Urothelium cell line (cell line): Measurements from ENCODE around the gene MYCT1.

Experiments used
- DNase-seq: peaks from one replicate; pipeline ENCODE4 v3.0.0; 2011; ENCODE audit warnings: low spot score, mixed read lengths
- FAIRE-seq: peaks from 2 replicates; lab custom pipeline; 2011; peaks lifted over from hg19 to GRCh38; lab: Jason Lieb, UNC

The MYCT1 gene

GRCh38 chr6:152720974-152721373 is 23.3 kb downstream of the MYCT1 start:
- FAIRE-seq (no peak), DNase-seq (peak; percentile 21)

DNA sequence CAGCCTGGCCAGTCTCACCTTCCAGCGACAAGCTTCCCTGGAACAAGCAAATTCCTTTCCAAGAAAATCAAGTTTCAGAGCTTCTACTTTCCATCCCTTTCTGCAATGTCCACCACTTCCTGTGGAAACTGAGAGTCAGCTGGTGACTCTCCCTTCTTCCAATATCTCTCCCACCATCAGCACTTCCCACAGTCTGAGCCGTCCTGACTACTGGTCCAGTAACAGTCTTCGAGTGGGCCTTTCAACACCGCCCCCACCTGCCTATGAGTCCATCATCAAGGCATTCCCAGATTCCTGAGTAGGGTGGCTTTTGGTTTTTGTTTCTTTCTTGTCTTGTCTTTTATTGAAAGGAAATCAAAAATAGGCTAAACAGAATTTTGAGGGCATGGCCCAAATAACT is 24.3 kb downstream of the MYCT1 start:
- no peak for FAIRE-seq

DNA sequence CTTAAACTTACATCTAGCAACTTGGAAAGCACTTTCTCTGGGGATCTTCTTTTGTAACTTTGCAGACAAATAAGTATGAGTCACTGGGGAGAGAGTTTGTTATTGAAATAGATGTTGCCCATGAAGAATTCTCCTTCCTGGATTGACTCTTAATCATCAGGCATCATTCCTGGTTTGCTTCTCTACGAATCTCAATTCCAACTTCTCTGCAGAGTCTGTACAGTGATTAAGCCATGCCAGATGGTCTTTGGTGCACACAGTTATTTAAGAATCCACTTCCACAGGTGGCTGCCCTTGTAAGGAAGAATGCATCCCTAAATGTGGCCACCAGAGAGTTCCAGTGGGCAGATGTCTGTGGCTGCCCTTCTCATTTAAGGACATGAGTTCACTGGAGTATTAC is 25.7 kb downstream of the MYCT1 start:
- no peak for FAIRE-seq
- peak; percentile 12 for DNase-seq

More for the DNA sequence above, 24.3 kb downstream of the MYCT1 start:
- DNase-seq: peak; percentile 14

DNA sequence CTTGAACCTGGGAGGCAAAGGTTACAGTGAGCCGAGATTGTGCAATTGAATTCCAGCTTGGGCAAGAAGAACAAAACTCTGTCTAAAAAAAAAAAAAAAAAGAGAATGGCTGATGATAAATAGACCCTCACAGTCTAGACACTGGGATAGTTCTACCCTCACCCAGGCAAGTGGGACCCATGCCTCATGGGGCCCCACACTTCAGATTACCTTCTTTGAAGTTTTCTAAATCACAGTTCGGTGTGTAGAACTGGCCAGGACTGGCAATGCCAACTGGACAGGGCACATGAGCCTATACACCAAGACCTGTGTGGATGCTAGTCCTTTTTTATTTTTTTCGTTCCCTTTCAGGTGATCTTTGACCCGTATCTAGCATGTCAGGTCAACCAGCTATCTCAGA is 28.6 kb downstream of the MYCT1 start:
- no peak for FAIRE-seq
- DNase-seq: no peak

DNA sequence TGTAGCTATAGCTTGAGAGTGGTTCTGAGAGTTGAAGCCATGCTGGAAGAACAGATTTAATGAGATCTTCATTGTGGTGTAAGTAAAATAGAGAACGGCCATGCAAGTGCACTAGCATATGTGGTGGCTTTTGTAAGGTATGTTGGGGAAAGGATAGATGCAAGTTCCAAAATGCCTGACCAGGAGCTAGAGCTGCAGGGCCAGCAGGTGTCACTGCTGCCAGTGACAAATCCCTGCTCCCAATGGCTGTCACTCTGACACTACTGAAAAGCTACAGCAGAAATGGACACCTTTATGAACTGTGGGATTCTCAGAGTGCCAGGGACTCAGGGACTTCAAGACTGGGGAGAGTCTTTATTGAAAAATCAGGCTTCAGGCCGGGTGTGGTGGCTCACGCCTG is 29.8 kb downstream of the MYCT1 start:
- no peak for FAIRE-seq
- DNase-seq: no peak

DNA sequence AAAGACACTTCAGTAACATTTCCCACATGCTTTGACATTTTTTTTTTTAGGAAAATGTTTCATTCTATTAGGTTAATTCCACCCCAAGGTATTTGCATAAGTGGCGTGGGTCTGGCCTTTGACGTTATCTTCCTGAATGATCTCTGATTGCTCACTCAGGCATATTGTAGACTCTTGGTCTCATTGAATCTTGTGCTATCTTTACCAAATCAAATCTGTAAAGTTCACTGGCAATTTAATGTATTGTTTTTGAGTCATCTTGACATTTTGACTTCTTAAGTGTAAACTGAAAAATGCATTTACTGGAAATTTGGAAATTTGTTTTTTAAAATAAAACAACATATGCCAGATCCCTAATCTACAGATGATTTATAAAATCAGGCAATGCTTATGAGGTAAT is 36.9 kb downstream of the MYCT1 start:
- no peak for DNase-seq
- no peak for FAIRE-seq

GRCh38 chr6:152736687-152737273 is 39.1 kb downstream of the MYCT1 start:
- FAIRE-seq: no peak
- no peak for DNase-seq

DNA sequence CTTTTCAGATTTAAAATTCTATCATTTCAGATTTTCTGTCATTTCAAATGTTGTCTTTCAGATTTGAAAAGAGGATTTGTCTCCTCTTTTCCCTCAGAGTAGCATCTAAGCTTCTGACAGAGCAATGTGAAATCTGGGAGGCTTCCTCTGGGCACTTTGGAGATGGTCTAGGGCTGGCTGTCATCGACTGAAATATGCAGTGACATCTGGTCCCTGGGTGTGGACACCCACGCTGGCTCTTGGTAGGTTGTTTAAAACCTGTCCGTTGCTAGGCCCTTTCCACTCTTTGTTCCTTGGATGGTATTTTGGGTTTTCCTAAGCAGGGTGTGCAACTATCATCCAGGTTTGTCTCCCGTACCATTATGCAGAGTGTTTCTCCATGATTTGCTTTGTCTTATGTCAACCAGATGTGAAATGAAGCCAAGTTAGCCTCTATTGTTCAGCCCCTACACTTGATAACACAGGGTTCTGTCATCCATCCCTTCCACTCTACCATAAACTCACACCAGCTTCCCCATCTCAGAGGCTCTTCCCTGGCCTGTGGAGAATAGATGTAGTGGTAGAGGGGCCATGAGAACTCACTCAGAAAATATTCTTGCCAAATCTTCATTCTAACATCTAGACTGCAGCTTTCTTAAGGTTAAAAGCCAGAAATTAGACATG is 47.9 kb downstream of the MYCT1 start:
- no peak for FAIRE-seq
- DNase-seq: no peak

DNA sequence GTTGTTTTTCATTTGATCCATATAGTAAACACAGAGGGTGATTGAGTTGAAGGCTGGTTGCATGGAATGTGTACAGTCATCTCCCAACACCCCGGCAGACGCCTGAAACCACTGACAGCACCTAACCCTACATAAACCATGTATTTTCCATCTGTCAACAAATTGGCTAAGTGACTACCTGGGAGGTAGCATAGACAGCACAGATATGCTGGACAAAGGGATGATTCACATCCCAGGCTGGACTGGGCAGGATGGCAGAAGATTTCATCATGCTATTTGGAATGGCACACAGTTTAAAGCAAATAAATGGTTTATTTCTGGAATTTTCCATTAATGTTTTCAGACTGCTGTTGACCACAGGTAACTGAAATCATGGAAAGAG is 48.5 kb downstream of the MYCT1 start:
- peak; percentile 81 for FAIRE-seq
- DNase-seq: peak; percentile 78

- DNase-seq (no peak), FAIRE-seq (no peak)
These were observed 51.1 kb downstream of the MYCT1 start for GRCh38 chr6:152748843-152749242.

DNA sequence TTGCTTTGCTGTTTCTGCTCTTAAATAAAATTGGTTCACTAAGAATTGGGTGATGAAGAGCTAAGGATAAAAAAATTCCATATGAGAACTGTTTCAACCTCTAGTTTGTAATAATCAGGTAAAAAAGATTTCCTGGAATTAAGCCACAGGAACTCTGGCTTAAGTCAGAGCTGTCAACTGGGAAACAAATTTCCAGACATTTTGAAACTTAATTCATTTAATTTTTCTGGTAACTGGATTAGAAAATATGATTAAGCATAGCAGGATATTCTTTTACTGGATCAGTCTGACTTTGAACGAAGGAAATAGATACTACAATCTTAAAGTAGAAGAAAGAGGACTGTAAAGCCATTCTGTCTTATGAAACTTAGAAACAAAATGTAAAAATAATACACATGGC is 51.6 kb downstream of the MYCT1 start:
- FAIRE-seq: no peak
- DNase-seq: no peak

GRCh38 chr6:152750694-152751093 is 53.0 kb downstream of the MYCT1 start, which contains the start of gene VIP:
Gene VIP (plus strand): TSS chr6:152750797. CDS start chr6:152752178, 1,381 bp downstream.
- peak; percentile 61 for DNase-seq
- no peak for FAIRE-seq

- FAIRE-seq (no peak), DNase-seq (no peak)
These were observed 67.6 kb downstream of the MYCT1 start for GRCh38 chr6:152765331-152765730.

DNA sequence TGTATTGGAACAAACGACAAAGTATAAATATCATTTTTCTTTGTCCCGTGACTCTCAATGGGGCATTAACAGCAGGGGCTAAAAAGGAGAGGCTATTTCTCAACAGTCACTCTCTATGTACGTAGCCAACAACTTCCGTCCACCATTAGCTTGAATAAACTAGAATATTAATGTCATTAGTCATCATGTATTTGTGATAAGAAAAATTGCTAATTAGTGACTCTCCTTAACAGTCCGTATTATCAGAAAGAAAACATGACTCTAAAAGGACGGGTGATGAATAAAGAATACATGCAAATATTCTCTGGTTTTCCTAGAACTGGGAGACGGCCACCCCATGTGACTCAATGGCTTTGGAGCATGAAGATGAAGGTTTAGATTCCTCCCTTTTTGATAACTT is 71.5 kb downstream of the MYCT1 start:
- DNase-seq (no peak), FAIRE-seq (no peak)

DNA sequence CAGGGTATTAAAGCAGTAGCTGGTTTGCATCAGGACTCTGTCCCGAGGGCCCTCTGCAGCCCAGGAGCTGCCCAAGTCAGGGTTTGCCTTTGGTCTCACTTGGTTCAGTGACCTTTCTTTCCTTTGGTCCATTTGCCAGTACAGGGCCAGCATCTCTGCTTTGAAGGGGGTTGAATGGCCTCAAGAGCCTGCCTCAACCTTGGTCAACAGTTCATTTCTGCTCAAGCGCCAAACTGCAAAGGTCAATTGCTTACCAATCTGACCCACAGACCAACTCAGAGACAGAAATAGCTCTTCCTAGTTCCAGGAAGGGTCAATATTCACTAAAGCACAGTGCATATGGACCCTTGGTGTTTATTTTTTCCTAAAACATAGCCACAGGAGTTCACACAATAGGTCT is 72.3 kb downstream of the MYCT1 start:
- no peak for DNase-seq
- FAIRE-seq: no peak

GRCh38 chr6:152771061-152771687 is 73.5 kb downstream of the MYCT1 start:
- FAIRE-seq: no peak
- DNase-seq: no peak
